Neuronal stem cell (in vitro differentiated cells): ENCODE results near the gene CD1D.

ENCODE experiments used
- DNase-seq: peaks from one replicate; pipeline ENCODE4 v3.0.0-alpha.2; 2013; ENCODE audit warnings: low spot score
- H2AFZ ChIP-seq: one replicate; pipeline ENCODE4 v1.6.1; 2013; ENCODE audit warnings: mild to moderate bottlenecking, low read length, inconsistent platforms
- H2AK5ac ChIP-seq: 2 replicates; pipeline ENCODE4 v1.6.1; 2013; ENCODE audit warnings: low read depth, mild to moderate bottlenecking, inconsistent platforms, low read length, moderate library complexity, mixed read lengths
- H2BK120ac ChIP-seq: 2 replicates; pipeline ENCODE4 v1.6.1; 2013; ENCODE audit warnings: low read depth, mild to moderate bottlenecking, inconsistent platforms, low read length, moderate library complexity, mixed read lengths
- H2BK12ac ChIP-seq: one replicate; pipeline ENCODE4 v1.6.1; 2013; ENCODE audit warnings: low read length, inconsistent platforms
- H2BK15ac ChIP-seq: 2 replicates; pipeline ENCODE4 v1.6.1; 2013; ENCODE audit warnings: mild to moderate bottlenecking, low read length, inconsistent platforms, mixed read lengths
- H2BK5ac ChIP-seq: one replicate; pipeline ENCODE4 v1.6.1; 2013; ENCODE audit warnings: inconsistent platforms, mild to moderate bottlenecking, low read length, moderate library complexity
- H3K14ac ChIP-seq: one replicate; pipeline ENCODE4 v1.6.1; 2013; ENCODE audit warnings: low read length, inconsistent platforms
- H3K18ac ChIP-seq: 2 replicates; pipeline ENCODE4 v1.6.1; 2013; ENCODE audit warnings: low read length, inconsistent platforms
- H3K23ac ChIP-seq: 2 replicates; pipeline ENCODE4 v1.6.1; 2013; ENCODE audit warnings: low read depth, mild to moderate bottlenecking, mixed read lengths, low read length, inconsistent platforms; ENCODE audit not compliant: poor library complexity
- H3K27ac ChIP-seq: replicated peaks from 3 replicates; pipeline ENCODE4 v1.5.1; 2013; ENCODE audit warnings: low read length, inconsistent platforms
- H3K27me3 ChIP-seq, 3 experiments: 2 replicates each; pipeline ENCODE4 v1.6.1; 2013; ENCODE audit warnings: low read length in 3 of 3, mild to moderate bottlenecking in 2 of 3, inconsistent platforms in 1 of 3, low read depth in 1 of 3, mixed read lengths in 1 of 3, moderate library complexity in 1 of 3; ENCODE audit not compliant: control insufficient read depth in 3 of 3, insufficient read depth in 3 of 3
- H3K36me3 ChIP-seq, 2 donors: replicated peaks in 1 of 2; 2 replicates each; pipeline ENCODE4 v1.6.1; 2013; ENCODE audit warnings: low read length in 2 of 2; ENCODE audit not compliant: control insufficient read depth in 2 of 2, insufficient read depth in 2 of 2
- H3K4ac ChIP-seq: 2 replicates; pipeline ENCODE4 v1.6.1; 2013; ENCODE audit warnings: inconsistent platforms, mild to moderate bottlenecking, low read length, moderate library complexity
- H3K4me1 ChIP-seq, 2 donors: 1 replicate in 1 of 2; 2 replicates in 1 of 2; pipeline ENCODE4 v1.6.1; 2013; ENCODE audit warnings: low read length in 2 of 2, low read depth in 1 of 2; ENCODE audit not compliant: control insufficient read depth in 2 of 2, insufficient read depth in 1 of 2
- H3K4me2 ChIP-seq: one replicate; pipeline ENCODE4 v1.6.1; 2013; ENCODE audit warnings: mild to moderate bottlenecking, low read length, inconsistent platforms; ENCODE audit not compliant: insufficient read depth, poor library complexity, severe bottlenecking
- H3K4me3 ChIP-seq, 2 donors: 2 replicates each; pipeline ENCODE4 v1.5.1; 2013; ENCODE audit warnings: low read length in 2 of 2, mild to moderate bottlenecking in 2 of 2, inconsistent platforms in 1 of 2, moderate library complexity in 1 of 2
- H3K79me1 ChIP-seq: one replicate; pipeline ENCODE4 v1.6.1; 2013; ENCODE audit warnings: low read depth, mild to moderate bottlenecking, inconsistent platforms, low read length, moderate library complexity
- H3K9ac ChIP-seq: one replicate; pipeline ENCODE4 v1.6.1; 2013; ENCODE audit warnings: mild to moderate bottlenecking, low read depth, low read length, inconsistent platforms; ENCODE audit not compliant: poor library complexity
- H3K9me3 ChIP-seq, 2 donors: replicated peaks in 1 of 2; 2 replicates each; pipeline versions ENCODE3 to v1.6.1; 2013; ENCODE audit warnings: low read length in 2 of 2, mild to moderate bottlenecking in 2 of 2, inconsistent platforms in 1 of 2, low read depth in 1 of 2, mixed read lengths in 1 of 2, moderate library complexity in 1 of 2; ENCODE audit not compliant: control insufficient read depth in 2 of 2, insufficient read depth in 1 of 2
- H4K8ac ChIP-seq: one replicate; pipeline ENCODE4 v1.6.1; 2013; ENCODE audit warnings: low read depth, mild to moderate bottlenecking, inconsistent platforms, low read length, moderate library complexity
- H4K91ac ChIP-seq: one replicate; pipeline ENCODE4 v1.6.1; 2013; ENCODE audit warnings: low read length, low read depth, mild to moderate bottlenecking, inconsistent platforms; ENCODE audit not compliant: poor library complexity
- WGBS, 2 donors: extraction: QIAGEN DNeasy Blood & Tissue Kit; methylation state at CpG; one replicate each; pipeline ENCODE4 v1.1.7; 2013; ENCODE audit warnings: missing lambda C conversion rate in 2 of 2, mixed read lengths in 1 of 2; ENCODE audit not compliant: insufficient read length in 2 of 2, insufficient replicate concordance in 1 of 2; ENCODE audit errors: extremely low coverage in 2 of 2; 5-methylcytosine and 5-hydroxymethylcytosine counted together

The CD1D gene

DNA sequence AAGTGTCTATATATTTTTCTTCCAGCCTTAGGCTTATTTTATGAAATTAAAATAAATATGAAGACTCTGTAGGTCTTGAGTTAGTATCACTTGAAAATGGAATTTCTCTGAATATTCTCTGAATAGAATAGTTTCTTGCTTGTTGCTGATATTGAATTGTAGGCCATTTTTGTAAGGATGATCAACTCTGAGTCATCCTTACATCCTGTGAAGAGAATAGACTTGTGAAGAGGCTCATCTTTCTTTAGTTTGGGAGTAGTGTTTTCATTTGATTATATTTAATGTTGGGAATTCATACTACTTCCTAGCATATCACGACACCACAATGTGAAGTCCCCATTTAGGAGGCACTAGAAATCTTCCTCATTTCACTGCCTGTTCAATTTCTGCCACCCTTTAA, 27.5 kb upstream of the CD1D start:
- H2BK12ac ChIP-seq, result no peak overlapping the region
- H3K4me3 ChIP-seq, result no peak overlapping the region
- H3K4me2 ChIP-seq, result no peak overlapping the region
- peaks cover 0 to 20% (median 0%) of the 10 kb centered on the region in 3 experiments for H3K27me3 ChIP-seq
- H2BK120ac ChIP-seq, result no peak overlapping the region
- H3K14ac ChIP-seq, result no peak overlapping the region
- no peaks in the 10 kb centered on the region for H3K9me3 ChIP-seq
- no peak overlapping the region for H3K18ac ChIP-seq
- H3K4me1 ChIP-seq, result peaks cover 0 to 3% of the 10 kb centered on the region in 2 donors
- H3K27ac ChIP-seq, result no peak overlapping the region
- H2AFZ ChIP-seq, result no peak overlapping the region
- no peak overlapping the region for H3K9ac ChIP-seq
- no CpG with 5 or more reads among the region's 1 CpG for WGBS, 2 donors
- no peaks in the 10 kb centered on the region for H3K79me1 ChIP-seq
- H3K4ac ChIP-seq, result no peak overlapping the region
- no peaks in the 10 kb centered on the region for H3K36me3 ChIP-seq
- no peak for DNase-seq
- no peak overlapping the region for H4K91ac ChIP-seq
- no peak overlapping the region for H2BK5ac ChIP-seq
- no peak overlapping the region for H4K8ac ChIP-seq
- H2AK5ac ChIP-seq, result no peak overlapping the region
- H2BK15ac ChIP-seq, result no peak overlapping the region
- H3K23ac ChIP-seq, result no peak overlapping the region

DNA sequence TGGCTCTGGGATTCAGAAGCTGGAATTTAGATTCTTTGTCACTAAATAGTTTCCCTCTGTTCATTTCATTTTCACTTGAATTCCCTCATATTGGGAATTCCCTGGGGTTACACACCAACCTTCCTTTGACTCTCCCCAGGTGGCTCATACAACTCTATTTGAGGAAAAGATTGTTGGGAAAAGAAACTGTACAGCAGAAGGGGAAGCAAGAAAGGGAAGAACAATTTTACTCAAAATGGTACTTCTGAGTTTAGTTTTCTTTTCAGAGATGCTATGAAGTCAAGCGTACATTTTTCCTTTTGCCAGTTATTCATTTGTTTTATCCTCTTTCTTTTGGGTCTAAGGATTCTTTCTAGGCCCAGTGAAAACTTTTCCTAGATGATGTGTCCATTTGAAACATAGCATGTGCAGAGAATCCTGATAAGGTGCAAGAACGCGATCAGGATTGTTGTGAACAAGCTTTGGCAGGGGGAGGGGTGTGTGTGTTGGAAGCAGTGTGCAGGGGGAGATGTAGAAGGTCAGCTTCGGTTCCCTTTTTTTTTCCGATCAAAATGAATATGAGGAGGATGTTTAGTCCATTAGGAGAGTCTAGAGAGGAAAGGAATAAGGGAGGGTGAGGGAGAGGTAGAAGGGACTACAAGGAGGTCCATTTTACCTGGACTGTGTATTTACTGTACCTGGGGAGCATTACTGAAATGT, 26.8 kb upstream of the CD1D start:
- Histone ChIP-seq H3K4me3 (no peak overlapping the region), H3K79me1 (no peaks in the 10 kb centered on the region), H3K36me3 (no peaks in the 10 kb centered on the region), H3K9me3 (no peaks in the 10 kb centered on the region), H2BK5ac (no peak overlapping the region), H2BK15ac (no peak overlapping the region), H3K27ac (no peak overlapping the region), H3K27me3 (peaks cover 0 to 15% (median 0%) of the 10 kb centered on the region in 3 experiments), H4K91ac (no peak overlapping the region), H3K9ac (no peak overlapping the region), H4K8ac (no peak overlapping the region), H2AK5ac (no peak overlapping the region), H2BK12ac (no peak overlapping the region), H3K18ac (no peak overlapping the region), H3K4me1 (peaks cover 0 to 3% of the 10 kb centered on the region in 2 donors), H2BK120ac (no peak overlapping the region), H3K4ac (no peak overlapping the region), H3K14ac (no peak overlapping the region), H3K4me2 (no peak overlapping the region), H3K23ac (no peak overlapping the region), H2AFZ (no peak overlapping the region)
- WGBS, 2 donors, result no CpG with 5 or more reads among the region's 5 CpGs
- no peak for DNase-seq

GRCh38 chr1:158154501-158154900, 26.2 kb upstream of the CD1D start:
- no peak overlapping the region for H3K14ac ChIP-seq
- H3K27ac ChIP-seq, result no peak overlapping the region
- no peaks in the 10 kb centered on the region for H3K9me3 ChIP-seq
- H4K91ac ChIP-seq, result no peak overlapping the region
- WGBS, 2 donors, result no CpG with 5 or more reads among the region's 3 CpGs
- no peak overlapping the region for H3K18ac ChIP-seq
- H3K9ac ChIP-seq, result no peak overlapping the region
- no peaks in the 10 kb centered on the region for H3K79me1 ChIP-seq
- H2AFZ ChIP-seq, result no peak overlapping the region
- H2BK15ac ChIP-seq, result no peak overlapping the region
- H2AK5ac ChIP-seq, result no peak overlapping the region
- no peaks in the 10 kb centered on the region for H3K36me3 ChIP-seq
- no peak overlapping the region for H3K4ac ChIP-seq
- H4K8ac ChIP-seq, result no peak overlapping the region
- DNase-seq, result no peak
- peaks cover 0 to 1% of the 10 kb centered on the region in 2 donors for H3K4me1 ChIP-seq
- no peak overlapping the region for H3K4me3 ChIP-seq
- H2BK5ac ChIP-seq, result no peak overlapping the region
- H3K4me2 ChIP-seq, result no peak overlapping the region
- no peak overlapping the region for H3K23ac ChIP-seq
- no peak overlapping the region for H2BK120ac ChIP-seq
- peaks cover 0 to 13% (median 0%) of the 10 kb centered on the region in 3 experiments for H3K27me3 ChIP-seq
- no peak overlapping the region for H2BK12ac ChIP-seq

DNA sequence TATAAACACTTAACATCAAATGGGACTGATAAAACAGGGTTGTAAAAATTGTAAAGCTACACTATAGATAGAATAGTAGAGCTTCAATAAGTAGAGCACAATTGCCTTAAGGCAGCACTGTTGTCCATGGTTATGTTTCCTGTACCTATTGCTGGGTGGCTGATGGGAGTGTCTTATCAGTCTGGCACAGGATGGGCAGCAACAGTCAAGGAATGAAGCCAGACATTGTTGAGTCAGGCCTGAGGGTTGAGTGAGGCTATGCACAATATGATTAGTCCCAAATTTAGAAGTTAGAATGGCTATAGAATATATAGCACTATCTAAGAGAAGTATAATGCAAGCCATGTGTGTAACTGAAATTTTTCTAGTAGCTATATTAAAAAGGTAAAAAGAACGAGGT, 25.0 kb upstream of the CD1D start:
- WGBS, 2 donors, result no CpG with 5 or more reads among the region's 1 CpG
- H2BK15ac ChIP-seq, result no peak overlapping the region
- H2AFZ ChIP-seq, result no peak overlapping the region
- peaks cover 0 to 10% (median 0%) of the 10 kb centered on the region in 3 experiments for H3K27me3 ChIP-seq
- no peak overlapping the region for H2AK5ac ChIP-seq
- H3K14ac ChIP-seq, result no peak overlapping the region
- H2BK120ac ChIP-seq, result no peak overlapping the region
- no peak overlapping the region for H4K8ac ChIP-seq
- H3K79me1 ChIP-seq, result no peaks in the 10 kb centered on the region
- DNase-seq, result no peak
- H3K4me3 ChIP-seq, result no peak overlapping the region
- no peaks in the 10 kb centered on the region for H3K36me3 ChIP-seq
- no peak overlapping the region for H3K9ac ChIP-seq
- H4K91ac ChIP-seq, result no peak overlapping the region
- peaks cover 0 to 1% of the 10 kb centered on the region in 2 donors for H3K4me1 ChIP-seq
- no peak overlapping the region for H3K27ac ChIP-seq
- H3K18ac ChIP-seq, result no peak overlapping the region
- no peaks in the 10 kb centered on the region for H3K9me3 ChIP-seq
- H2BK12ac ChIP-seq, result no peak overlapping the region
- no peak overlapping the region for H3K4me2 ChIP-seq
- no peak overlapping the region for H3K23ac ChIP-seq
- H2BK5ac ChIP-seq, result no peak overlapping the region
- H3K4ac ChIP-seq, result no peak overlapping the region
